ENCODE data around the gene RAB22A. TPM values are rescaled to one million over a fixed set of nuclear protein-coding genes. Genes with fewer than 3 reads are reported as not detected.
"Not testable (repeated sequence)": the region's sequence is repeated elsewhere in the genome, so short reads cannot be mapped to it uniquely, and the experiment has no call there.

Gene RAB22A
- polyA plus RNA-seq, 10 donors: 12.5 to 18.4 (median 15.2) TPM

DNA sequence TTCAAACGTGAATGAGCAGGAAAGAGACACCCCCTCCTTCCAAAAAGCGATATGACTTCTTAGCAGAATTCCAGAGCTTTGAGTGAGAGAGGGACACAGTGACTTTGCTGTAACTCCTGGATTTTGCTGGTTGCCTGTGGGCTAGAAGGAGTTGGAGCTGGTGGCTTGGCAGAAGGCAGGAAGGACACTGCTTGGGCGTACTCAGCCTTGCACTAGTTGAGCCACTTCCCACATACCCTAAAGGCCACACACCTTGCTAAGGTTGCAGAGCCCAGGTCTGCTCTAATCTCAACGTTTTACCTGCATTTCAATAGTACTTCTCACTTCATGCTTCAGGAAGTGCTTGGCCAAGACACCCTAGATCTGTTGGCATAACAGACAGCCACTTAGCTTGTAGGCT, 30.6 kb downstream of the RAB22A start:
- DNase-seq: no peak

- no peak for DNase-seq
Observed at GRCh38 chr20:58340853-58341252, 31.3 kb downstream of the RAB22A start.

GRCh38 chr20:58342104-58342945, 32.8 kb downstream of the RAB22A start:
- DNase-seq: peak in 1 of 3 donors; percentile 37

- DNase-seq: no peak
Observed at GRCh38 chr20:58344741-58345140, 35.2 kb downstream of the RAB22A start.

- peak in 1 of 3 donors; percentile 32 for DNase-seq
Observed at GRCh38 chr20:58349570-58349969, 40.1 kb downstream of the RAB22A start.

DNA sequence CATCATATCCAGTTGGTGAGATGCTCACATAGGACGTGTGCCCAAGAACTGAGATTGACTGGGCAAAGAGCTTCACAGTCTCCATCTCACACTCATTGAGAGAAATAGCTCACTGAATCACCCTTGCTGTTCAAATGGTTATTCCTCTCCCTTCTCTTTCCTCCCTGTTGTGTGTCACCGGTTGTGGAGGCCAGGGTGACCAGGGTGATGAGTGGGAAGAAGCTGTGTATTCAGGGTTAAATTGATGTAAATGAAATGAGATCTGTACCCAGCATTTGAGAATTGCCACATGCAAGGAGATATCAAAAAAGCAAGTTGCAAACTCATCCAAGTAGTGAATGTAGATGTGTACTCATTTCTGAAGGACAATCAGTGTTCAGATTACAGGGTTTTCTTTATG, 43.0 kb downstream of the RAB22A start:
- DNase-seq: no peak

GRCh38 chr20:58359441-58359840, 49.9 kb downstream of the RAB22A start:
- no peak for DNase-seq

DNA sequence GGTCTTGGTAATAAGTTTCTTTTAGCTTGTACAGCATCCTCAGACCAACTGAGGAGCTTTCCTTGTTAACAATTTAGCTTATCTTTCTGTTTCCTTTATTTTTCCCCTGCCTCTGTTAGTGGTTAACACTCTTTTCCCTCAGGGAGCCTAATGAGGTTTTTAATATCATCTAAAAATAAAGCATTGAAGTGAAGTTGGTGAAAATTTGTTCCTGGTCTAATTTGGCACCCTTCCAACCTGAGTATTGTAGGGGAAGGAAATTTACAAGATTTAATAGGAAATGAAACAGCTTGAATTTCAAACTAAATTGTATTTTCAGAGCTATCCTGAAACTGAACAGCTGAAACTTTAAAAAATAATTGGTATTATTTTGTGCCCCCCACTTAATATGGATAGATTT, 51.4 kb downstream of the RAB22A start:
- DNase-seq: no peak

GRCh38 chr20:58361481-58362205, 52.1 kb downstream of the RAB22A start:
- DNase-seq: peak; percentile 49 to 73 (median 56)

DNA sequence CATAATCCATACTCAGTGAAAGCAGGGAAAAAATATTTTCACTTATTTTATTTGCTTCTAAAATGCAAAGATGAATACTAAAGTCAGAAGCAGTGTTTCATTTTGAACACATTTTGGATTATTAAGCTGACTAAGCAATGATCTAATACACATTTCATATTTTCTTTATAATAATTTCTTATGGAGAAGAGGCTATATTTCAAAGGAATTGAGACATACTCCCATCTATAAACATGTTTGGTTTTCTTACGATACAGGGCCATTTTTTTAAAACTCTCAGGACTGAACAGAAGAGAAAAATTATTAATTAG, 52.6 kb downstream of the RAB22A start:
- DNase-seq: no peak

DNA sequence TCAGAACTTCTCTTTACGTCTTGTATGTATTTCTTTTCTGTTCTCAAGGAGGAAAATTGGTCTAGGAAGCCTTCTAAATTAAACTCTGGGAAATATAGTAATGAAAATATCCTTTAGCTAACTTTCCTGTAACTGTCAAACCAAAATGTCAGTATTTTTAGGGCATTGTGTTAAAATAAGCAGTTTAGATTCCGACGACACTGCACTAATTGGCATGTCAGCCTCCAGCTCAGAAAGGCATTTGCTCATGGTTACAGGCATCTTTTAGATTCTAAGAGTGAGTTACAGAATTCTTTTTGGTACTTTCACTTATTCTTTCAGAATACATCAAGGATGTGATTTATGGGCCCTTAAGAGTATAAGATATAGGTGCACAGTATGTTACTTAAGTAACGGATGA, 53.5 kb downstream of the RAB22A start:
- no peak for DNase-seq

GRCh38 chr20:58366866-58367265, 57.4 kb downstream of the RAB22A start:
- DNase-seq: peak in 1 of 3 donors; percentile 57

GRCh38 chr20:58372806-58373205, 63.3 kb downstream of the RAB22A start:
- DNase-seq: peak in 1 of 3 donors; percentile 52

DNA sequence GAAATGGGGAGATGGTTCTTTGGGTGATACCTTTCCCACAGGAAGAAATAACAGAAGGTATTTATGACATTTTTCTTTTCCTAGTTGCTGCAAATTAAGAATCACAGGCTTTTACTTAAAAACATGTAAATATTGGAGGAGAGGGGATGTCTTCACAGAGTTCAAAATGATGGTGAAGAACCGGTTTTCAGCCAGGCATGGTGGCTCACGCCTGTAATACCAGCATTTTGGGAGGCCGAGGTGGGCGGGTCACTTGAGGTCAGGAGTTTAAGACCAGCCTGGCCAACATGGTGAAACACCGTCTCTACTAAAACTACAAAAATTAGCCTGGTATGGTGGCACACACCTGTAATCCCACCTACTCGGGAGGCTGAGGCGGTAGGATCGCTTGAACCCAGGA, 63.8 kb downstream of the RAB22A start:
- DNase-seq: not testable (repeated sequence)

DNA sequence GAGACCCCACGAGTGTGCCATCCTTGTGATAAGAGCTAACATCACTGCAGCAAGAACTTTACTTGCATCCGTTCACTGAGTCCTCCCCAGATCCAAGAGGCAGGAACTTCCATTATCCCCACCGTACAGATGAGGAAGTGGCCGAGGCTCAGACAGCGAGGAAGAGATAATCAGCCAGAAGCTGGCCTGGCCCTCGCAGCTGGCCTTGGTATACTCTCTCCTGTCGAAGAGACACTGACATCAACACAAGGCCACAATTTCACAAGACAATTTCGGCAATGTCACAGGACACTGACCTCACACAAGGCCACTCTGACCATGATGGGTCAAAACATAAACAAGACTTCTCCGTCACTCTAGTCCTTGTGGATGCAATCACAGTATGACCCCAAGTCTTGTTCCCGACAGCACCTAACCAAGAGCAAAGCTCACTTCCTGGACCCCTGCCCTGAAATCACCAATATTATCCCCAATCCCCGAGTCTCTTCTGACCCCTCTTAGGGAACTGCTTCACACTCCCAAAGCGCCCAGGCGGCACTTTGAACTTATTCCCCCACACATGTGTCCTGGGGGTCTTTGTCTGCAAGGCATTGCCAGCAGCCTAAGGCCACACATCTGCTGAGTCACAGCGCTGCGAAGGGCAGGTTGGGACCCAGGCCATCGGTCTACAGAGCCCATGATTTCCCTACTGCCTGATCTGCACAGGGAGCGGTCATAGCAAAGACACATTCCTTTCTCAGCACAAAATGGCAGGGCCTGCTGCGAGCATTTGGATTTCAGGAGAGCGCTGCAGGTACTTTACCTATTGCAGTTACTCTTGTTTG, 64.7 kb downstream of the RAB22A start:
- DNase-seq: no peak

- DNase-seq: peak; percentile 50 to 79 (median 58)
Observed at GRCh38 chr20:58374906-58375758, 65.6 kb downstream of the RAB22A start.

- DNase-seq: no peak
Observed at GRCh38 chr20:58375759-58376352, 66.3 kb downstream of the RAB22A start.

- DNase-seq: no peak
Observed at GRCh38 chr20:58377017-58377416, 67.5 kb downstream of the RAB22A start.

DNA sequence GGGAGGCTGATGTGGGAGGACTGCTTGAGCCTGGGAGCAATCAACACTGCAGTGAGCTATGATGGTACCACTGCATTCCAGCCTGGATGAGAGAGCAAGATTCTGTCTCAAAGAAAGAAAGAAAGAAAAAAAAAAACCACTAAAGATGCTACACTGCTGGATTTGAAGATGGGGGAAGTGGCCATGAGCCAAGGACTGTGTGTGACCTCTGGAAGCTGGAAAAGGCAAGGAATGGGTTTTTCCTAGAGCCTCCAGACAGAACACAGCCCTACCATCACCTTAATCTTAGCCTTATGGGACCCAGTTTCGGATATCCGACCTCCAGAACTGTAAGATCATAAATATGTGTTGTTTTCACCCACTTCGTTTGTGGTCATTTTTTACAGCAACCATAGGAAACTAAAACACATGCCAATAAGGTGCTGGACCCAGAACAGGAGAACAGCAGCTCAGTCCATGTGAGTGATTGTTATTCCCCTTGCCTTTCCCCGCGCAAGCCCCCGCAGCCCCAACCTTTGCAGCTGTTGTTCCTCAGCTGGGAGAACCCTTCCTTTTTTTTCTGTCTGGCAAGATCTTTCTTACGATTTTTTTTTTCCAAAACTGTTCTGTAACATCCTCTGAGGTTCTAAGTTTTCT, 68.4 kb downstream of the RAB22A start:
- DNase-seq: peak in 2 of 3 donors; percentile 67 to 80

- no peak for DNase-seq
Observed at GRCh38 chr20:58378704-58379103, 69.2 kb downstream of the RAB22A start.

Data from muscle of back (tissue), 11 donors.